ENCODE results near the gene MYT1.

MYT1 gene

DNA sequence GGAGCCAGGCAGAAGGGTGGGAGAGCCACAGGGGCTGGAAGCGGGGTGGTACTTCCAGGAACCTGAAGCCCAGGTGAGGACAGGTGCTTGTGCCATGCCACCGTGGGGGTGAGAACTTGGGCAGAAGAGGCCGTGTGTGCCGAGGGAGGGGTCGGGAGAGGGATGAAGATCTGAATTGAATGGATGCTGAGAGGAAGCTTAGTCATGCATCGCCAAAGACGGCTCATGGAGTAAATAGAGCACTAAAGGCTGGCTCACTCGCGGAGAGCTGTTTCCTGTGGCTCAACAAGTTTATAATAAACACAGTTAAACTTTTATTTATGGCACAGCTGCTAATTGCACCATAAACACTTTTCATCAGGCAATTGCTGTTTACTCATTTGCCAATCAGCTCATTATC is 21.7 kb upstream of the MYT1 start:
- DNase-seq (ENCODE audit: extremely low read depth, low read depth), result no peak
- TF ChIP-seq, protein P1, sequence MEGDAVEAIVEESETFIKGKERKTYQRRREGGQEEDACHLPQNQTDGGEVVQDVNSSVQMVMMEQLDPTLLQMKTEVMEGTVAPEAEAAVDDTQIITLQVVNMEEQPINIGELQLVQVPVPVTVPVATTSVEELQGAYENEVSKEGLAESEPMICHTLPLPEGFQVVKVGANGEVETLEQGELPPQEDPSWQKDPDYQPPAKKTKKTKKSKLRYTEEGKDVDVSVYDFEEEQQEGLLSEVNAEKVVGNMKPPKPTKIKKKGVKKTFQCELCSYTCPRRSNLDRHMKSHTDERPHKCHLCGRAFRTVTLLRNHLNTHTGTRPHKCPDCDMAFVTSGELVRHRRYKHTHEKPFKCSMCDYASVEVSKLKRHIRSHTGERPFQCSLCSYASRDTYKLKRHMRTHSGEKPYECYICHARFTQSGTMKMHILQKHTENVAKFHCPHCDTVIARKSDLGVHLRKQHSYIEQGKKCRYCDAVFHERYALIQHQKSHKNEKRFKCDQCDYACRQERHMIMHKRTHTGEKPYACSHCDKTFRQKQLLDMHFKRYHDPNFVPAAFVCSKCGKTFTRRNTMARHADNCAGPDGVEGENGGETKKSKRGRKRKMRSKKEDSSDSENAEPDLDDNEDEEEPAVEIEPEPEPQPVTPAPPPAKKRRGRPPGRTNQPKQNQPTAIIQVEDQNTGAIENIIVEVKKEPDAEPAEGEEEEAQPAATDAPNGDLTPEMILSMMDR (IDR thresholded peaks at IDR 0.05; ENCODE audit: low read depth, low read length), result no peak

DNA sequence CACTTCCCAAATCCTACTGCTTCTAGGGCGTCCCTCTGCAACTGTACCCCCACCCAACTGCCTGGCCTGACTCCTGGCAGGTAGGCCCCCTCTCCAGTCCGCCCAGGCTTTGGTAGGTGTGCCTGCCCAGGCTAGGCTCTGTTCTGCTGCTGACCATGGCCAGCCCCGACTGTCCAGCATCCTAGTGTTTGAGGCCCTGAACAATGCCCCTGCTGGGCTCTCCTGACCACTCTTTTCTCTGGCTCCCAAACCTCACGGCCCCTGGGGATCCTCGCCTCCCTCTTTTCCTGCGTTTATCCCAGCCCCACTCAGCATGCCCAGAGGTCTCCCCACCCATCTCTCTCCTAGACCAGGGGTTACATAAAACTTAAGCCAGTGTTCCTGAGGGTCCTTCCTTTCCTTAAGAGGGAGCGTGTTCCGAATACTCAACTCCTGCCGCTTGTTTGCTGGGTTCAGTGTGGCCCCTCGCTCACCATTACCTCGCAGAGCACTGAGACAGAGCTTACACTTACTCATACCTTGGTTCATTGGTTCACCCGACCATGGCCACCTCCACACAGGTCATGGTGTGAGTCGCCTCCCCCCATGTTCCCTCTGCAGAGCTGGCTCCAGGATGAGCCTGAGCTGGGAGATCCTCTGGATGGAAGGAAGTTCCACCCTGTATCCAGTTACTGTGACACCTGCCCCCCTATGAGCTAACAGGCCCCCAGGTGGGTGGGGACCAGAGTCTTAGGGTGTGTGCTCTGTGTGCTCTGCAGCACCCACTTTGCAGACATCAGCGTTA is 21.0 kb upstream of the MYT1 start:
- TF ChIP-seq, protein P1 (IDR thresholded peaks at IDR 0.05; ENCODE audit: low read depth, low read length), result no peak
- no peak for DNase-seq (ENCODE audit: extremely low read depth, low read depth)

DNA sequence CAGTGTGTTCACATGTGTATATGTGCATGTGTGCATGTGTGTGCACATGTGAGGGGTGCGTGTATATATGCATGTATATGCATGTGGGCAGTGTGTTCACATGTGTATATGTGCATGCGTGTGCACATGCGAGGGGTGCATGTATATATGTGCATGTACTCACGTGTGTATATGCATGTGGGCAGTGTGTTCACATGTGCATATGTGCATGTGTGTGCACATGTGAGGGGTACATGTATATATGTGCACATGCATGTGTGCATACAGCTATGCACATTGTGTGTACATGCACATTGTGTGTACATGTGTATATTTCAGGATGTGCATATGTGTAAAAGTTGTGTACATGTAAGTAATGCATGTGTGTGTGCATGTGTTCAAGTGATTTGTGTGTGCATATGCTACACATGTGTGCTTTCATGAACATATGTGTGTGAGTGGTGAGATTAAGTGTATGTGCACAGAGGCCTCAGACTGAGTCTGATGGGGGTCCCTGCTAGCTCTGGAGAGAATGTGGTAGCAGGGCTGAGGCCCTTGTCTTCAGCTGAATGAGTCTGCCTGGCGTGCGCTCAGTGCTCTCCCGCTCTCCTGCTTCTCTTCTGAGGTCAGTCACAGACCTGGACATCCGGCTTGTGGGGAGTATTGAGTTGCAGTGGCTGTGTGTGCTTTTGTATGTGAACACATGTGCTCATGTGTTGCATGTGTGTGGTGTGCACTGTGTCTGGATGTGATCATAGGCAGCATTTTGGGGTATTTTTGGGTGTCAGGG is 19.9 kb upstream of the MYT1 start:
- TF ChIP-seq, protein P1 (IDR thresholded peaks at IDR 0.05; ENCODE audit: low read depth, low read length), result no peak
- DNase-seq (ENCODE audit: extremely low read depth, low read depth), result no peak

DNA sequence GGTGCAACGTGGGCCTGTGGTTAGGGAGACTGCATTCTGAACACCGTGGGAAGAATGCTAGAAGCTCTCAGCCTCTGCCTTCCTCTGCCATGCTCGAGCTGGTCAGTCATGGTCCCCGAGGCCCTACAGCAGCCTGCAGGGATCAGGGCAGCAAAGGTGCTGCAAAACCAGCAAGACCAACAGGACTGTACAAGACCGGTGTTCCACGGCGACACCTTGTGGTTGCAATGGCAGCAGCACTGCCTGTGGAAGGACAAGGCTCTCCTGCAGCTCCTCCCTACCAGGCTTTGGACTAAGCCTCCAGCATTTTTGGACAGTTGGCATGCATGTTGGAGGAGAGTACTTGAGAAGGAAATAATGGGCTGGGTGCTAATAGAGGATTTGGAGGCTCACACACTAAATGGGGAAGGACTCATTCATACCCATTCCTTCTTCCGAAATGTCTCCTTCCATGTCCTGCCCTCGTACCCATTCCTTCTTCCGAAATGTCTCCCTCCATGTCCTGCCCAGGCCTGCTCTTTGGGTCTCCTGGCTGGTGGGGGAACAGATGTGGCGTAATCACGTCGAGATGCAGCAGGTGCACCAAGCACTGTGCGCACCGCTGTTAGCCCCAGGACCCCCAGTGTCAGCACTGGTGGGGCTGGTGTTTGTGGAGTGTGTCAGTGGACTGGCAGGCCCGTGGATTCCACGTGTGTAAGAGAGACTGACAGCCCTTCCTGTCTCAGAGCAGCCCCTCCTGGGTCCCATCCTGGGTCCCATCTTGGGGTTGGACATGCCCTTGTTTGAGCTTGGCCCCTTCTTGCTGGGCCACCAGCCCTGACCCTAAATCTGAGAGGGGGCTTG is 18.6 kb upstream of the MYT1 start:
- no peak for DNase-seq (ENCODE audit: extremely low read depth, low read depth)
- TF ChIP-seq, protein P1 (IDR thresholded peaks at IDR 0.05; ENCODE audit: low read depth, low read length), result no peak

DNA sequence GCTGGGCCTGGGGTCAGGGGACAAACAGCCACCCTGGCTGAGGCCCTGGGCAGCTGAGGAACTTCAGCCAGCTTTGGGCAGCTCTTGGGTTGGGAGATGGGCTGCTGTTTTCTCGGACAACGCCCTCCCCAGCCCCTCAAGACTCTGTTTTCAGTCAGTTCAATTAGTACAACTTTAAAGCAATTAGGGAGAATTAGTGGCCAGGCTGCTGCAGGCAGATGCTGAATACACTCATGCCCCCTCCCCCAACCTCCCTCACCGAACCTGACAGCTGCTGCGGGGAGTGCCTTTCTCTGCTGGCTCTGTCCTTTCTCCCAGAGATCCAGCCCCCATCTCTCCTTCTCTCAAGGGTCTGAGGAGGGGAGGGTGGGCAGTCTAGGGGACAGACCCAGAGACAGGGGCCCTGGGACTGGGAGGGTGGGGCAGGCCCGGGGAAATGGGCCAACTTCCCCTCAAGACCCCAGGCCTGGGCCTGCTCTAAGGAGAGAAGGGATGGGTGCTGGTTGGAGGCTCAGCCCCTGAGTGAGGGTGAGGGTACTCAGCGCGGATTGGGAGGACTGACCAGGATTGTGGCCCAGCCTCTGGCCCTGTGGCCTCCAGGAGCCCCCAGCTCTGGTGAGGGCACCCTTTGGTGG is 17.8 kb upstream of the MYT1 start:
- no peak for DNase-seq (ENCODE audit: extremely low read depth, low read depth)
- TF ChIP-seq, protein P1 (IDR thresholded peaks at IDR 0.05; ENCODE audit: low read depth, low read length), result no peak

DNA sequence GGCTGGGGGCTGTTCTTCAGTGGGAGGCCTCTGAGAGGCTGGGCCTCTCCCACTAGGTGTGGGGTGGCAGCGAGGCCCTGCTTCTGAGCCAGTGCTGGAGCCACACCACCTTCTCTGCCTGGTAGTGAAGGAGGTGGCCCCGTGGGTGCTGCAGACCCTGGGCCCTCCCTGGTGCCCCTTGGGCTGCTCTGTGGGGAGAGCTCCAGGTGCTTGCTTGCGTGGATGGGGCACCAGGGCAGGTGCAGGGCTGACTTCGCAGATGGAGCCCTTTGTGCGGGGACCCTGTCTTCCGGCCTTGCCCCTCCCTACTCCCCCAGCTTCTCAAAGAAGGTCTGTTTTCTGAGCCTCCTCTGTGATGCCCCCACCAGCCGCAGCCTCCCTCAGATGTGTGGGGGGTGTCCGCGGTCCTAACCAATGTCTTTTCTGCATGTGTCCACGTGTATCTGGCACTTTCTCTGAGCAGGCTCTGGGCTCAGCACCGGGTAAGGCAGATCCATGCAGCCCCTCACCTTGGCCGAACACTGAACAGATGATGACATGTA is 17.2 kb upstream of the MYT1 start:
- TF ChIP-seq, protein P1 (IDR thresholded peaks at IDR 0.05; ENCODE audit: low read depth, low read length), result no peak
- no peak for DNase-seq (ENCODE audit: extremely low read depth, low read depth)

Data from AG09319 (cell line).